GM12878 (cell line): ENCODE measurements around the gene FBXL7. TPM values are rescaled to one million over a fixed set of nuclear protein-coding genes. Genes with fewer than 3 reads are reported as not detected.

ENCODE experiments used
- ATAC-seq: fragments of 200-7000 bp; cut with Tn5 transposase; 3 replicates; pipeline ENCODE4 v1.9.1; 2020; ENCODE audit warnings: mild to moderate bottlenecking, moderate library complexity
- BruUV-seq: library from RNA; stranded (reverse); fragments of 400-500 nt; replicated peaks from 2 replicates; lab custom pipeline; 2021; lab: Mats Ljungman, UMichigan
- CTCF ChIA-PET: fragments of 300-600 bp; sonication (Branson Sonifier 250); formaldehyde crosslinking; extraction: SDS; loops from one replicate; lab custom pipeline; 2021; ENCODE audit warnings: inconsistent platforms; lab: Yijun Ruan, JAX
- POLR2A ChIA-PET: fragments of 350-600 bp; formaldehyde crosslinking; extraction: SDS; loops from one replicate; lab custom pipeline; 2021; ENCODE audit warnings: inconsistent platforms; lab: Charles Lee
- RAD21 ChIA-PET: fragments of 300-600 bp; sonication (Branson Sonifier 250); formaldehyde crosslinking; loops from one replicate; lab custom pipeline; 2023; ENCODE audit warnings: antibody characterized with exemption; ENCODE audit not compliant: unreplicated experiment; lab: Charles Lee
- SMC1A ChIA-PET: fragments of 300-600 bp; sonication (Branson Sonifier 250); formaldehyde crosslinking; loops from one replicate; lab custom pipeline; 2023; ENCODE audit not compliant: unreplicated experiment, uncharacterized antibody; lab: Charles Lee
- DNase-seq: peaks from one replicate; pipeline ENCODE4 v3.0.0-alpha.2; 2011; ENCODE audit warnings: low read depth, low spot score
- FAIRE-seq: peaks from 3 replicates; lab custom pipeline; 2011; peaks lifted over from hg19 to GRCh38; lab: Jason Lieb, UNC
- H2AFZ ChIP-seq: 2 replicates; pipeline ENCODE4 v1.6.0; 2011; ENCODE audit warnings: low read depth, low read length, control low read depth; ENCODE audit not compliant: control insufficient read depth
- H3K27ac ChIP-seq: 2 replicates; pipeline ENCODE4 v1.5.1; 2011; ENCODE audit warnings: control low read depth; ENCODE audit not compliant: control insufficient read depth, insufficient read depth
- H3K27me3 ChIP-seq, 2 experiments: replicated peaks in 1 of 2; 2 replicates each; pipeline versions ENCODE4 v1.6.0 to v1.6.1; 2011; ENCODE audit warnings: low read length in 1 of 2; ENCODE audit not compliant: control insufficient read depth in 2 of 2, insufficient read depth in 2 of 2
- H3K36me3 ChIP-seq, 2 experiments: 2 replicates each; pipeline ENCODE4 v1.5.1; 2011; ENCODE audit warnings: low read length in 1 of 2; ENCODE audit not compliant: control insufficient read depth in 2 of 2, insufficient read depth in 2 of 2
- H3K4me1 ChIP-seq: 2 replicates; pipeline ENCODE4 v1.6.1; 2011; ENCODE audit warnings: mild to moderate bottlenecking, low read length, moderate library complexity, mixed read lengths; ENCODE audit not compliant: control insufficient read depth, insufficient read depth
- H3K4me2 ChIP-seq: 2 replicates; pipeline ENCODE4 v1.6.0; 2011; ENCODE audit warnings: control low read depth; ENCODE audit not compliant: control insufficient read depth, insufficient read depth
- H3K4me3 ChIP-seq: fragments of 200-600 bp; sonication (generic); 2 replicates; pipeline ENCODE4 v1.5.1; 2016
- H3K79me2 ChIP-seq: 2 replicates; pipeline ENCODE4 v1.6.0; 2011; ENCODE audit warnings: low read length; ENCODE audit not compliant: control insufficient read depth, insufficient read depth
- H3K9ac ChIP-seq: 2 replicates; pipeline ENCODE4 v1.8.0; 2011; ENCODE audit warnings: low read length, control low read depth, mixed read lengths; ENCODE audit not compliant: control insufficient read depth, insufficient read depth
- H3K9me3 ChIP-seq: replicated peaks from 3 replicates; pipeline ENCODE4 v1.5.1; 2011; ENCODE audit warnings: mild to moderate bottlenecking, low read length; ENCODE audit not compliant: control insufficient read depth, insufficient read depth
- H4K20me1 ChIP-seq: 2 replicates; pipeline ENCODE4 v1.6.0; 2011; ENCODE audit not compliant: control insufficient read depth, insufficient read depth
- CEBPZ ChIP-seq: fragments of 150-350 bp; IDR thresholded peaks from 2 replicates; pipeline ENCODE4 v1.6.1; 2016; ENCODE audit warnings: low read depth, low read length
- KAT2A ChIP-seq: conservative IDR thresholded peaks from 2 replicates; pipeline ENCODE4 v1.6.1; 2011; ENCODE audit warnings: low read depth, low read length; ENCODE audit not compliant: control insufficient read depth
- MEF2B ChIP-seq: fragments of 450-650 bp; IDR thresholded peaks from 2 replicates; pipeline ENCODE4 v1.6.1; 2018; ENCODE audit warnings: mild to moderate bottlenecking, moderate library complexity; ENCODE audit not compliant: partially characterized antibody, poor library complexity, severe bottlenecking
- MYC ChIP-seq: IDR thresholded peaks from 2 replicates; pipeline ENCODE4 v1.6.1; 2011; ENCODE audit warnings: mild to moderate bottlenecking, low read length, moderate library complexity, inconsistent platforms; ENCODE audit not compliant: insufficient read depth, insufficient replicate concordance, insufficient read length, severe bottlenecking
- NBN ChIP-seq: fragments of 450-650 bp; IDR thresholded peaks from 2 replicates; pipeline ENCODE4 v1.6.1; 2016
- NR2F1 ChIP-seq: fragments of 450-650 bp; conservative IDR thresholded peaks from 2 replicates; pipeline ENCODE4 v1.6.1; 2017; ENCODE audit warnings: mild to moderate bottlenecking
- POLR2AphosphoS5 ChIP-seq: IDR thresholded peaks from 2 replicates; pipeline ENCODE4 v1.6.1; 2011; ENCODE audit warnings: mild to moderate bottlenecking, low read length, inconsistent platforms
- RCOR1 ChIP-seq: conservative IDR thresholded peaks from 2 replicates; pipeline ENCODE4 v1.6.1; 2012; ENCODE audit warnings: low read depth, low read length, improper control_type of control experiment
- SMARCA5 ChIP-seq: fragments of 450-650 bp; IDR thresholded peaks from 2 replicates; pipeline ENCODE4 v1.6.1; 2017; ENCODE audit warnings: mild to moderate bottlenecking
- YBX1 ChIP-seq: fragments of 450-650 bp; IDR thresholded peaks from 2 replicates; pipeline ENCODE4 v1.6.1; 2016; ENCODE audit warnings: antibody characterized with exemption
- ZNF24 ChIP-seq: fragments of 450-650 bp; IDR thresholded peaks from 2 replicates; pipeline ENCODE4 v1.6.1; 2017; ENCODE audit warnings: antibody characterized with exemption, mild to moderate bottlenecking
- WGBS: methylation state at CpG from one replicate; pipeline ENCODE4 v1.1.6; 2016; ENCODE audit warnings: low lambda C conversion rate; ENCODE audit not compliant: insufficient replicate concordance, insufficient coverage; ENCODE audit errors: missing lambda C conversion rate; 5-methylcytosine and 5-hydroxymethylcytosine counted together
- in situ Hi-C: fragments of 300-500 bp; cut with MboI; formaldehyde crosslinking; loops from 9 replicates; pipeline ENCODE4 v1.14.3; 2018; ENCODE audit warnings: mixed read lengths
- intact Hi-C: fragments of 100-400 bp; cut with micrococcal nuclease; formaldehyde crosslinking; loops from one replicate; pipeline ENCODE4 v1.14.2; 2022; ENCODE audit not compliant: unreplicated experiment
- polyA plus RNA-seq, 11 experiments: library from polyadenylated mRNA; depleted of rRNA in 4 of 11; unstranded in 6 of 11; stranded (reverse) in 5 of 11; fragments of >200 nt; fragmentation: Nextera tagmentation in 4 of 11; fragmentation: Illumina TruSeq in 1 of 11; extraction: Ambion mirVana in 4 of 11; extraction: Trizol in 1 of 11; gene quantifications; 1 replicate in 1 of 11; 2 replicates in 10 of 11; pipeline versions ENCODE4 v1.2.1 to v1.2.3, GENCODE V29; 2011 to 2016; ENCODE audit warnings: inconsistent platforms in 2 of 11, missing spikeins in 2 of 11, low read depth in 1 of 11
- total RNA-seq, 4 experiments: library from RNA; depleted of rRNA in 3 of 4; stranded (reverse); fragments of >200 nt in 3 of 4; fragmentation: Illumina TruSeq in 1 of 4; extraction: Trizol in 1 of 4; gene quantifications; 2 replicates each; pipeline versions ENCODE4 v1.2.1 to v1.2.3, GENCODE V29; 2013 to 2021

Gene FBXL7
- total and polyA plus RNA-seq, 10 of the 15 experiments (the other 5 are each of a cell fraction or from before 2014, with no cell fraction given): 0.03 to 0.44 (median 0.16) TPM

GRCh38 chr5:15731699-15732098 lies 231.7 kb downstream of the FBXL7 start (continued):
- no peak for TF ChIP-seq CEBPZ
- no peak for TF ChIP-seq KAT2A
- TF ChIP-seq NR2F1: no peak
- no peak for TF ChIP-seq MYC
- TF ChIP-seq ZNF24: no peak
- TF ChIP-seq YBX1: no peak
- TF ChIP-seq RCOR1: no peak
- no peak for TF ChIP-seq NBN

- POLR2A ChIA-PET: no interaction called here
- WGBS: 23% methylated on average over 5 of the region's 7 CpGs
- DNase-seq: no peak
- BruUV-seq: no TSS peak
- Histone ChIP-seq H3K27me3 (no peaks in the 10 kb centered on the region), H3K9ac (no peak overlapping the region), H3K4me3 (no peak overlapping the region), H2AFZ (no peak overlapping the region), H3K9me3 (no peaks in the 10 kb centered on the region), H3K27ac (no peak overlapping the region), H3K4me2 (no peak overlapping the region), H3K36me3 (no peaks in the 10 kb centered on the region), H3K79me2 (no peaks in the 10 kb centered on the region), H3K4me1 (no peaks in the 10 kb centered on the region), H4K20me1 (no peaks in the 10 kb centered on the region)
- intact Hi-C loops (no loop called here), in situ Hi-C loops (no loop called here)
- CTCF ChIA-PET: no interaction called here
- RAD21 ChIA-PET: no interaction called here
- no peak for ATAC-seq
- no peak for FAIRE-seq
- SMC1A ChIA-PET: no interaction called here
- no peak for TF ChIP-seq SMARCA5
- TF ChIP-seq POLR2AphosphoS5: no peak
- TF ChIP-seq MEF2B: no peak
Measured at GRCh38 chr5:15734058-15734457, 234.1 kb downstream of the FBXL7 start.
